K562 (cell line): ENCODE measurements around the gene GPX5. TPM values are rescaled to one million over a fixed set of nuclear protein-coding genes. Genes with fewer than 3 reads are reported as not detected.
A peak's percentile ranks its signal among the peaks of the same experiment; 100 is the strongest.

Source experiments
- CEBPB ChIP-seq: fragments of 450-650 bp; IDR thresholded peaks from 2 replicates; pipeline ENCODE4 v1.6.1; 2016; ENCODE audit warnings: missing genetic modification characterization, missing compliant biosample characterization
- CREM ChIP-seq: IDR thresholded peaks from 2 replicates; pipeline ENCODE4 v1.6.1; 2014; ENCODE audit warnings: antibody characterized with exemption, low read depth
- CTBP1 ChIP-seq: fragments of 450-650 bp; IDR thresholded peaks from 2 replicates; pipeline ENCODE4 v1.6.1; 2016; ENCODE audit warnings: borderline replicate concordance
- ETV5 ChIP-seq: sonication (generic); formaldehyde crosslinking; IDR thresholded peaks from 2 replicates; pipeline ENCODE4 v1.4.0; 2020; ENCODE audit warnings: low read depth, mild to moderate bottlenecking, missing genetic modification reagents
- HDAC3 ChIP-seq: fragments of 450-650 bp; IDR thresholded peaks from 2 replicates; pipeline ENCODE4 v1.6.1; 2018; ENCODE audit warnings: borderline replicate concordance, mild to moderate bottlenecking, moderate library complexity; ENCODE audit not compliant: partially characterized antibody
- HLTF ChIP-seq: fragments of 450-650 bp; IDR thresholded peaks from 2 replicates; pipeline ENCODE4 v1.6.1; 2016
- HNRNPLL ChIP-seq: fragments of 200-400 bp; formaldehyde crosslinking; IDR thresholded peaks from 2 replicates; pipeline ENCODE4 v1.6.1; 2017; ENCODE audit warnings: low read length, low read depth, mild to moderate bottlenecking; ENCODE audit not compliant: poor library complexity, severe bottlenecking
- ID3 ChIP-seq, 2 experiments: fragments of 250-450 bp in 1 of 2; fragments of 450-650 bp in 1 of 2; sonication (Bioruptor Pico) in 1 of 2; IDR thresholded peaks; 2 replicates each; pipeline versions ENCODE4 v1.6.1 to v1.8.0; 2016 to 2021; ENCODE audit warnings: mild to moderate bottlenecking in 2 of 2, moderate library complexity in 2 of 2, missing compliant biosample characterization in 1 of 2, missing genetic modification characterization in 1 of 2
- MCM3 ChIP-seq: fragments of 450-650 bp; IDR thresholded peaks from 2 replicates; pipeline ENCODE4 v1.6.1; 2016
- MTA1 ChIP-seq: fragments of 450-650 bp; IDR thresholded peaks from 2 replicates; pipeline ENCODE4 v1.6.1; 2017; ENCODE audit warnings: borderline replicate concordance
- NCOR1 ChIP-seq: fragments of 450-650 bp; IDR thresholded peaks from 2 replicates; pipeline ENCODE4 v1.6.1; 2016; ENCODE audit warnings: mild to moderate bottlenecking, moderate library complexity
- NR2C1 ChIP-seq, 2 experiments: fragments of 450-650 bp; IDR thresholded peaks; 2 replicates each; pipeline ENCODE4 v1.6.1; 2017; ENCODE audit warnings: mild to moderate bottlenecking in 2 of 2, antibody characterized with exemption in 1 of 2, inconsistent platforms in 1 of 2, missing compliant biosample characterization in 1 of 2, missing genetic modification characterization in 1 of 2
- POLR3G ChIP-seq: IDR thresholded peaks from 2 replicates; pipeline ENCODE4 v1.6.1; 2011; ENCODE audit not compliant: insufficient read length, insufficient replicate concordance; ENCODE audit errors: extremely low read depth
- RCOR1 ChIP-seq, 2 experiments: IDR thresholded peaks; 2 replicates each; pipeline ENCODE4 v1.6.1; 2012; ENCODE audit warnings: low read depth in 2 of 2, low read length in 2 of 2, borderline replicate concordance in 1 of 2, improper control_type of control experiment in 1 of 2
- SREBF2 ChIP-seq: sonication (generic); formaldehyde crosslinking; IDR thresholded peaks from 2 replicates; pipeline ENCODE4 v1.4.0; 2020; ENCODE audit warnings: mild to moderate bottlenecking, missing genetic modification reagents
- SRF ChIP-seq, 2 experiments: fragments of 250-450, 450-650 bp in 1 of 2; sonication (Bioruptor Pico) in 1 of 2; sonication (generic) in 1 of 2; formaldehyde crosslinking; IDR thresholded peaks; 2 replicates each; pipeline versions ENCODE4 v1.5.0 to v1.5.1; 2020 to 2022; ENCODE audit warnings: mild to moderate bottlenecking in 1 of 2, missing genetic modification reagents in 1 of 2
- ZBTB11 ChIP-seq, 3 experiments: fragments of 200-800 bp in 1 of 3; fragments of 250-450 bp in 1 of 3; fragments of 450-650 bp in 1 of 3; sonication (Bioruptor Pico) in 1 of 3; sonication (Bioruptor generic) in 1 of 3; formaldehyde crosslinking in 1 of 3; IDR thresholded peaks; 2 replicates each; pipeline versions ENCODE4 v1.6.1 to v1.8.0; 2016 to 2022; ENCODE audit warnings: mild to moderate bottlenecking in 2 of 3, missing genetic modification characterization in 2 of 3, missing compliant biosample characterization in 1 of 3, moderate library complexity in 1 of 3
- ZKSCAN1 ChIP-seq: fragments of 150-350 bp; IDR thresholded peaks from 2 replicates; pipeline ENCODE4 v1.6.1; 2016; ENCODE audit warnings: low read depth, low read length
- ZNF184 ChIP-seq: sonication (generic); formaldehyde crosslinking; IDR thresholded peaks from 2 replicates; pipeline ENCODE4 v1.5.0; 2020; ENCODE audit warnings: missing genetic modification reagents
- ZNF212 ChIP-seq: fragments of 450-650 bp; formaldehyde crosslinking; IDR thresholded peaks from 2 replicates; pipeline ENCODE4 v1.4.0; 2020; ENCODE audit warnings: mild to moderate bottlenecking
- ZNF316 ChIP-seq: fragments of 450-650 bp; IDR thresholded peaks from 2 replicates; pipeline ENCODE4 v1.6.1; 2016
- ZNF354B ChIP-seq: fragments of 250-450 bp; sonication (Bioruptor Pico); IDR thresholded peaks from 2 replicates; pipeline ENCODE4 v1.4.0; 2020
- ZNF384 ChIP-seq: IDR thresholded peaks from 2 replicates; pipeline ENCODE4 v1.6.1; 2012; ENCODE audit warnings: low read depth, low read length, improper control_type of control experiment
- polyA plus RNA-seq, 8 experiments: library from polyadenylated mRNA; depleted of rRNA in 4 of 8; stranded (reverse) in 5 of 8; unstranded in 3 of 8; fragments of >200 nt; fragmentation: Nextera tagmentation in 2 of 8; fragmentation: Illumina TruSeq in 1 of 8; extraction: Ambion mirVana in 2 of 8; extraction: Trizol in 1 of 8; gene quantifications; 2 replicates each; pipeline versions ENCODE4 v1.2.1 to v1.2.3, GENCODE V29; 2011 to 2014; ENCODE audit warnings: inconsistent platforms in 1 of 8, missing spikeins in 1 of 8
- total RNA-seq, 7 experiments: library from RNA; depleted of rRNA in 6 of 7; stranded (reverse); fragments of >200 nt in 6 of 7; fragmentation: Illumina TruSeq in 2 of 7; extraction: Trizol in 2 of 7; gene quantifications; 2 replicates each; pipeline versions ENCODE4 v1.2.1 to v1.2.3, GENCODE V29; 2011 to 2021; ENCODE audit warnings: low replicate concordance in 1 of 7

Gene GPX5
- total and polyA plus RNA-seq, 9 of the 15 experiments (the other 6 are each of a cell fraction or from before 2014, with no cell fraction given): 0.07 to 0.18 (median 0.15) TPM; not detected in 6

- TF ChIP-seq HNRNPLL: peak; percentile 45
- 0 out of 4 replicates have a peak, but pooled peaks of 1 of the 2 experiments have one; percentile 21 for TF ChIP-seq SRF (CRISPR knock-in tag; IDR thresholded peaks at IDR 0.05)
- no peak for TF ChIP-seq MCM3
- peak; percentile 99 for TF ChIP-seq CEBPB
- TF ChIP-seq SREBF2: 0 out of 2 replicates have a peak, but pooled peaks have one; percentile 81
- peak; percentile 69 for TF ChIP-seq HDAC3
- TF ChIP-seq ZBTB11 (CRISPR knock-in tag; IDR thresholded peaks at IDR 0.05): peak in 1 of 3 experiments; percentile 78; a peak in 2 of 6 replicates
- no peak for TF ChIP-seq ID3 (CRISPR knock-in tag; IDR thresholded peaks at IDR 0.05)
- TF ChIP-seq ID3 (tag; IDR thresholded peaks at IDR 0.05): peak; percentile 93
- peak; percentile 91 for TF ChIP-seq ETV5 (CRISPR knock-in tag)
- TF ChIP-seq NR2C1 (IDR thresholded peaks at IDR 0.05): peak; percentile 24; the same call in 1 of the 2 replicates
- peak; percentile 59 for TF ChIP-seq NR2C1 (tag; IDR thresholded peaks at IDR 0.05)
- no peak for TF ChIP-seq ZNF316
- TF ChIP-seq ZNF184 (CRISPR knock-in tag): no peak
- peak; percentile 17; the same call in 1 of the 2 replicates for TF ChIP-seq NCOR1
- TF ChIP-seq ZKSCAN1: peak; percentile 17; the same call in 1 of the 2 replicates
- no peak for TF ChIP-seq ZNF212 (CRISPR knock-in tag)
- TF ChIP-seq ZNF354B (CRISPR knock-in tag): 0 out of 2 replicates have a peak, but pooled peaks have one; percentile 7
- peak; percentile 99 for TF ChIP-seq CTBP1
- TF ChIP-seq MTA1: peak; percentile 95
- TF ChIP-seq HLTF: peak; percentile 72
- TF ChIP-seq ZNF384: peak; percentile 31; the same call in 1 of the 2 replicates
- peak; percentile 32; the same call in 1 of the 2 replicates for TF ChIP-seq CREM
- TF ChIP-seq RCOR1 (IDR thresholded peaks at IDR 0.05; ENCODE audit: borderline replicate concordance in 1 of 2, low read depth in 2 of 2, low read length in 2 of 2): peak; percentile 49 to 91; a peak in 3 of 4 replicates
- TF ChIP-seq POLR3G: peak; percentile 29
Observed at GRCh38 chr6:28542440-28543296, 17.0 kb downstream of the GPX5 start (continued).
